A549 (cell line): ENCODE results near the gene HSPA8. TPM values are rescaled to one million over a fixed set of nuclear protein-coding genes. Genes with fewer than 3 reads are reported as not detected.

Experiments used
- ATAC-seq, 2 experiments: fragments of 200-7000 bp in 1 of 2; fragments of >200 bp in 1 of 2; cut with Nextera tagmentation in 1 of 2; cut with Tn5 transposase in 1 of 2; 3 replicates each; pipeline versions ENCODE4 v1.8.0 to v1.9.1; 2018 to 2020; ENCODE audit warnings: mild to moderate bottlenecking in 1 of 2, moderate library complexity in 1 of 2
- CTCF ChIA-PET: fragments of 300-600 bp; sonication (Branson Sonifier 250); formaldehyde crosslinking; extraction: SDS; loops from one replicate; lab custom pipeline; 2021; ENCODE audit warnings: antibody characterized with exemption, inconsistent platforms; lab: Yijun Ruan, JAX
- POLR2A ChIA-PET: fragments of 350-600 bp; formaldehyde crosslinking; extraction: SDS; loops from one replicate; lab custom pipeline; 2021; ENCODE audit warnings: antibody characterized with exemption, inconsistent platforms; lab: Yijun Ruan, JAX
- DNase-seq, 2 experiments: peaks; one replicate each; pipeline versions ENCODE4 v3.0.0 to v3.0.0-alpha.2; 2011 to 2016; ENCODE audit warnings: low read depth in 1 of 2, low spot score in 1 of 2
- FAIRE-seq: peaks from 2 replicates; lab custom pipeline; 2011; peaks lifted over from hg19 to GRCh38; lab: Jason Lieb, UNC
- H3K27ac ChIP-seq, 2 experiments: fragments of >200 bp; sonication (Bioruptor Twin); formaldehyde crosslinking; 3 replicates each; pipeline ENCODE4 v1.5.1; 2016 to 2017
- H3K4me1 ChIP-seq: fragments of >200 bp; sonication (Bioruptor Twin); formaldehyde crosslinking; 3 replicates; pipeline ENCODE4 v1.6.1; 2016
- H3K4me2 ChIP-seq: fragments of >200 bp; sonication (Bioruptor Twin); formaldehyde crosslinking; 3 replicates; pipeline ENCODE4 v1.6.1; 2016
- H3K4me3 ChIP-seq: fragments of >200 bp; sonication (Bioruptor Twin); formaldehyde crosslinking; 3 replicates; pipeline ENCODE4 v1.5.1; 2016
- H3K9me3 ChIP-seq: fragments of >200 bp; sonication (Bioruptor Twin); formaldehyde crosslinking; 3 replicates; pipeline ENCODE4 v1.6.1; 2016
- CBX2 ChIP-seq: fragments of 200-600 bp; sonication (generic); IDR thresholded peaks from 2 replicates; pipeline ENCODE4 v1.6.1; 2016; ENCODE audit warnings: low read depth, mild to moderate bottlenecking, borderline replicate concordance
- EP300 ChIP-seq, 2 experiments: fragments of >200 bp; sonication (Bioruptor Twin); formaldehyde crosslinking; IDR thresholded peaks; 2 replicates in 1 of 2; 3 replicates in 1 of 2; pipeline ENCODE4 v1.6.1; 2016 to 2017
- GATA3 ChIP-seq: IDR thresholded peaks from 2 replicates; pipeline ENCODE4 v1.6.1; 2012; ENCODE audit warnings: borderline replicate concordance
- HOXB13 ChIP-seq: fragments of 250-450 bp; sonication (Bioruptor Pico); IDR thresholded peaks from 2 replicates; pipeline ENCODE4 v1.5.0; 2020; ENCODE audit warnings: low read depth, mild to moderate bottlenecking, moderate library complexity
- MAFK ChIP-seq: fragments of 450-650 bp; IDR thresholded peaks from 2 replicates; pipeline ENCODE4 v1.6.1; 2014; ENCODE audit not compliant: partially characterized antibody
- NR3C1 ChIP-seq: fragments of >200 bp; sonication (Bioruptor Twin); formaldehyde crosslinking; IDR thresholded peaks from 3 replicates; pipeline ENCODE4 v1.6.1; 2017
- PBX3 ChIP-seq: IDR thresholded peaks from 2 replicates; pipeline ENCODE4 v1.6.1; 2012
- RCOR1 ChIP-seq: fragments of 150-350 bp; IDR thresholded peaks from 2 replicates; pipeline ENCODE4 v1.6.1; 2014; ENCODE audit warnings: antibody characterized with exemption, low read length, low read depth
- USF2 ChIP-seq: fragments of 450-650 bp; IDR thresholded peaks from 2 replicates; pipeline ENCODE4 v1.6.1; 2014; ENCODE audit warnings: antibody characterized with exemption
- WGBS: methylation state at CpG from one replicate; pipeline ENCODE4 v1.1.6; 2017; ENCODE audit errors: missing lambda C conversion rate; 5-methylcytosine and 5-hydroxymethylcytosine counted together
- polyA plus RNA-seq, 4 experiments: library from polyadenylated mRNA; depleted of rRNA in 3 of 4; stranded (reverse); fragments of >200 nt; fragmentation: RNase III in 1 of 4; extraction: RNeasy Plus Mini Kit Qiagen cat#74134 plus additional on column Dnase treatment in 1 of 4; gene quantifications; 2 replicates in 3 of 4; 3 replicates in 1 of 4; pipeline ENCODE4 v1.2.3, GENCODE V29; 2011 to 2017
- small RNA-seq, 6 experiments: library from RNA; depleted of rRNA; stranded (forward); fragments of <200 nt; gene quantifications; one replicate each; pipeline ENCODE3, GENCODE V24; 2012
- TF ChIP-seq, protein P1 (sequence below): fragments of 250-450 bp; sonication (Bioruptor Pico); IDR thresholded peaks from 2 replicates; pipeline ENCODE4 v1.5.0; 2021; ENCODE audit warnings: mild to moderate bottlenecking, moderate library complexity, borderline replicate concordance

The HSPA8 gene
- polyA plus RNA-seq, 2 of the 4 experiments (the other 2 are of a cell fraction), result 1,869 to 2,091 TPM

DNA sequence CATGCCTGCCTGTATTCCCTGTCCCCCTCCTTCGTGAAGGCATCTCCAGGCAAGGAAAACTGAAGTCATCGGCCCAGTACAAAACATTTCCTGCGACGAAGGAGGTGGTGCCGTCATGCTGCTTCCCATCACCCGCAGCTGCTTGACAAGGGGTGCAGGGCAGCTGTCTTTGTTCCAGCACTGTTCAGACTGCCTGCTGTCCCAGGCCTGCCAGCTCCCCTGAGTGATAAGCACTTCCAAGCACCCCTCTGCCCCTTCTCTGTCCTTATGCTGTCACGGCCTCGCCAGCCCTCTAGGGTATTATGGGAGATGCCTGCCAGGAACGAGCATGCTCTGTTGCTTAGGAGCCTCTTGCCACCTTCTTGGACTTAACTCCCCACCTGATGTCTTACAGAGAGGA, 43.2 kb downstream of the HSPA8 start:
- no peak for FAIRE-seq
- CTCF ChIA-PET, result interaction anchor here (1.4 to 10.7 kb wide), 2 partner anchors 18 to 156 kb away, joined by 3 to 177 read pairs; no protein-coding TSS in a partner anchor
- Histone ChIP-seq H3K4me1 (no peaks in the 10 kb centered on the region), H3K27ac (no peak overlapping the region), H3K4me3 (no peak overlapping the region), H3K9me3 (no peaks in the 10 kb centered on the region), H3K4me2 (no peak overlapping the region)
- DNase-seq, result no peak
- no peak for ATAC-seq
- POLR2A ChIA-PET, result no interaction called here
- TF ChIP-seq CBX2 (no peak), USF2 (no peak), NR3C1 (no peak), EP300 (IDR thresholded peaks at IDR 0.05) (no peak)
- WGBS, result 71% methylated on average over 7 of the region's 9 CpGs

GRCh38 chr11:123011510-123011909, 50.4 kb downstream of the HSPA8 start:
- POLR2A ChIA-PET, result no interaction called here
- CTCF ChIA-PET, result interaction anchor here (1.2 to 2.3 kb wide), 2 partner anchors 9 to 11 kb away, joined by 6 to 8 read pairs; no protein-coding TSS in a partner anchor
- TF ChIP-seq MAFK (no peak), PBX3 (no peak), GATA3 (no peak), RCOR1 (no peak), HOXB13 (CRISPR knock-in tag) (no peak)
- TF ChIP-seq, protein P1, sequence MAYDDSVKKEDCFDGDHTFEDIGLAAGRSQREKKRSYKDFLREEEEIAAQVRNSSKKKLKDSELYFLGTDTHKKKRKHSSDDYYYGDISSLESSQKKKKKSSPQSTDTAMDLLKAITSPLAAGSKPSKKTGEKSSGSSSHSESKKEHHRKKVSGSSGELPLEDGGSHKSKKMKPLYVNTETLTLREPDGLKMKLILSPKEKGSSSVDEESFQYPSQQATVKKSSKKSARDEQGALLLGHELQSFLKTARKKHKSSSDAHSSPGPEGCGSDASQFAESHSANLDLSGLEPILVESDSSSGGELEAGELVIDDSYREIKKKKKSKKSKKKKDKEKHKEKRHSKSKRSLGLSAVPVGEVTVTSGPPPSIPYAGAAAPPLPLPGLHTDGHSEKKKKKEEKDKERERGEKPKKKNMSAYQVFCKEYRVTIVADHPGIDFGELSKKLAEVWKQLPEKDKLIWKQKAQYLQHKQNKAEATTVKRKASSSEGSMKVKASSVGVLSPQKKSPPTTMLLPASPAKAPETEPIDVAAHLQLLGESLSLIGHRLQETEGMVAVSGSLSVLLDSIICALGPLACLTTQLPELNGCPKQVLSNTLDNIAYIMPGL, result no peak
- Histone ChIP-seq H3K4me1 (no peaks in the 10 kb centered on the region), H3K9me3 (no peaks in the 10 kb centered on the region), H3K4me3 (no peak overlapping the region), H3K27ac (no peak overlapping the region), H3K4me2 (no peak overlapping the region)
- ATAC-seq, result peak; percentile 47; a peak in 1 of 6 replicates
- no peak for DNase-seq
- no peak for FAIRE-seq
- 44% methylated on average over 4 of the region's 4 CpGs for WGBS

Small RNA genes lying within 50 kb of the gene (small RNA-seq; reads per million reads assigned to genes)
- gene RPL31P47 (0 reads per million in 6 experiments), gene SNORD14C (0 reads per million in 6 experiments), gene SNORD14D (0 reads per million in 6 experiments), gene SNORD14E (48.3 to 2,111 (median 337) reads per million in 6 experiments)

Other genes starting within 250 kb of the HSPA8 start
- gene CRTAM, start 223.6 kb downstream of the HSPA8 start, polyA plus RNA-seq (2011; rRNA removed), result 0.07 and 0.08 TPM in 2 replicates
- gene CRTAM, start 223.6 kb downstream of the HSPA8 start, polyA plus RNA-seq (2017; fragmentation: RNase III; extraction: RNeasy Plus Mini Kit Qiagen cat#74134 plus additional on column Dnase treatment), result 0.04 TPM in 1 of 3 replicates, not detected in the others
- 6.4 and 6.9 TPM in 2 replicates for gene JHY, start 179.4 kb downstream of the HSPA8 start, polyA plus RNA-seq (2011; rRNA removed)
- gene JHY, start 179.4 kb downstream of the HSPA8 start, polyA plus RNA-seq (2017; fragmentation: RNase III; extraction: RNeasy Plus Mini Kit Qiagen cat#74134 plus additional on column Dnase treatment), result 3.1 to 3.4 TPM (median 3.4 TPM) in 3 replicates
- not detected in 2 replicates for gene BSX, start 80.3 kb downstream of the HSPA8 start, polyA plus RNA-seq (2011; rRNA removed)
- not detected in 3 replicates for gene BSX, start 80.3 kb downstream of the HSPA8 start, polyA plus RNA-seq (2017; fragmentation: RNase III; extraction: RNeasy Plus Mini Kit Qiagen cat#74134 plus additional on column Dnase treatment)
- 15.7 and 19.0 TPM in 2 replicates for gene CLMP, start 133.1 kb upstream of the HSPA8 start, polyA plus RNA-seq (2011; rRNA removed)
- gene CLMP, start 133.1 kb upstream of the HSPA8 start, polyA plus RNA-seq (2017; fragmentation: RNase III; extraction: RNeasy Plus Mini Kit Qiagen cat#74134 plus additional on column Dnase treatment), result 16.9 to 18.2 TPM (median 17.1 TPM) in 3 replicates